Measurements from ENCODE around the gene SBK2.

GRCh38 chr19:55493052-55493644 lies 43.8 kb downstream of the SBK2 start:
- no peak for TF ChIP-seq POLR2A (IDR thresholded peaks at IDR 0.05; ENCODE audit: extremely low read depth, insufficient read length)
- TF ChIP-seq CTCF (IDR thresholded peaks at IDR 0.05; ENCODE audit: low read depth, low read length), result no peak
- no peak for TF ChIP-seq MAX (IDR thresholded peaks at IDR 0.05; ENCODE audit: low read depth, low read length)
- TF ChIP-seq MYC (IDR thresholded peaks at IDR 0.05; ENCODE audit: low read depth, low read length), result no peak

All from NB4 (cell line).